ENCODE data around the gene ASB3.
"Not testable (repeated sequence)": the region's sequence is repeated elsewhere in the genome, so short reads cannot be mapped to it uniquely, and the experiment has no call there.

Gene ASB3, protein sequence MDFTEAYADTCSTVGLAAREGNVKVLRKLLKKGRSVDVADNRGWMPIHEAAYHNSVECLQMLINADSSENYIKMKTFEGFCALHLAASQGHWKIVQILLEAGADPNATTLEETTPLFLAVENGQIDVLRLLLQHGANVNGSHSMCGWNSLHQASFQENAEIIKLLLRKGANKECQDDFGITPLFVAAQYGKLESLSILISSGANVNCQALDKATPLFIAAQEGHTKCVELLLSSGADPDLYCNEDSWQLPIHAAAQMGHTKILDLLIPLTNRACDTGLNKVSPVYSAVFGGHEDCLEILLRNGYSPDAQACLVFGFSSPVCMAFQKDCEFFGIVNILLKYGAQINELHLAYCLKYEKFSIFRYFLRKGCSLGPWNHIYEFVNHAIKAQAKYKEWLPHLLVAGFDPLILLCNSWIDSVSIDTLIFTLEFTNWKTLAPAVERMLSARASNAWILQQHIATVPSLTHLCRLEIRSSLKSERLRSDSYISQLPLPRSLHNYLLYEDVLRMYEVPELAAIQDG

GRCh38 chr2:53786705-53787613, at the start of gene ASB3, which contains the start of gene ERLEC1:
Gene ASB3, minus strand, starts transcription at chr2:53786953. Its CDS starts 21,381 bp downstream, at chr2:53765572.
Gene ERLEC1, plus strand, starts transcription at chr2:53787044. Its CDS starts 167 bp downstream, at chr2:53787211.
- peak; percentile 39 for DNase-seq

DNA sequence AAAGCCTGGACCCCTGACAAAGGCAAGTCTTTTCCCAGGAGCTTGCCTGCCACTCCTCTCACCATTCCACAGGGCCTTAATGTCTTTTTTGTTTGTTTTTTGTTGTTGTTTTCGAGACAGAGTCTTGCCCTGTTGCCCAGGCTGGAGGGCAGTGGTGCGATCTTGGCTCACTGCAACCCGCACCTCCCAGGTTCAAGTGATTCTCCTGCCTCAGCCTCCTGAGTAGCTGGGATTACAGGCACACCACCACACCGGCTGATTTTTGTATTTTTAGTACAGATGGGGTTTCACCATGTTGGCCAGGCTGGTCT, 43.2 kb upstream of the ASB3 start:
- not testable (repeated sequence) for DNase-seq

DNA sequence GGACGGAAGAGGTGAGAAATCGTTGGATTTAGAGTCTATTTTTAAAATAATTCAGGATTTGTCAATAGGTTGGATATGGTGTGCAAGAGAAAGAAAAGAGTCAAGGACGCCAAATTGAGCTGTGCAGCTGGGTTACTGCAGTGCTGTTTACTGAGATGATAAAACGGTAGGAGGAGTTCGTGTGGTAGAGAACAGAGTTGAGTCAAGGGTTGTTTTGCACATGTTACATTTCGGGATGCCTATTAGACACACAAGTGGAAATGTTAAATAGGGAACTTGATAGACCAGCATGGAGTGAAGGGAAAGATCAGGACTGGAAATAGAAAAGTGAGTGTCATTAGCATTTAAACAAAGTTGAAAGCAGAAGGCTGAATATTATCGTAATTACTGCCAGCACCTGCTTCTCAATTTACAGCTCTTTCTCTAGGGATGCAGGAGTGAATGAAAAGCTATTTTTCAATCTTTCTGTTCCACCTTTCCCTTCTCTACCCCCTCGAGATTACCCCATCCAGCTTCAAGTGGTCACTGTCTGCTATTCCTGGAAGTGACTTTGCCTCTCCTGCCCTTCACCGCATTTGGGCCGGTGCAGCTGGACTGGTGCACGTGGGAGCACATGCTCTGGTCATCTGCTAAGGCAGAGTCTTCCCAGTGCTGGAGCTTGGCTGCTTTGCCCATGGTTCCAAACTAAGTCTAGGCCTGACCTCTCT, 42.7 kb upstream of the ASB3 start:
- DNase-seq, result no peak

DNA sequence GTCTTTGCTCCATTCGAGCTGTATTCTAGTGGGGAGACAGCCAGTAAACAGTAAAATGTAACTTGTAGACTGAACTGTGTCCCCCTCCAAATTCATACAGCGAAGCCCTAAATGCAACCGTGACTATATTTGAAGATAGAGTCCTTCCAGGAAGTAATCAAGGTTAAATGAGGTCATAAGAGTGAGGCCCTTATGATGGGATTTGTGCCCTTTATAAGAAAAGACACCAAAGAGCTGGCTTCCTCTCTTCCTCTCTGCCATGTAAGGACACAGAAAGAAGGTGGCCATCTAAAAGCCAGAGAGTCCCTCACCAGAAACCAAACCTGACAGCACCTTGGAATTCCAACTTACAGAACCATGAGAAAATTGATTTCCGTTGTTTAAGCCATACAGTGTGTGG, 41.6 kb upstream of the ASB3 start:
- DNase-seq, result no peak

GRCh38 chr2:53827398-53828175, 40.8 kb upstream of the ASB3 start:
- DNase-seq, result no peak

DNA sequence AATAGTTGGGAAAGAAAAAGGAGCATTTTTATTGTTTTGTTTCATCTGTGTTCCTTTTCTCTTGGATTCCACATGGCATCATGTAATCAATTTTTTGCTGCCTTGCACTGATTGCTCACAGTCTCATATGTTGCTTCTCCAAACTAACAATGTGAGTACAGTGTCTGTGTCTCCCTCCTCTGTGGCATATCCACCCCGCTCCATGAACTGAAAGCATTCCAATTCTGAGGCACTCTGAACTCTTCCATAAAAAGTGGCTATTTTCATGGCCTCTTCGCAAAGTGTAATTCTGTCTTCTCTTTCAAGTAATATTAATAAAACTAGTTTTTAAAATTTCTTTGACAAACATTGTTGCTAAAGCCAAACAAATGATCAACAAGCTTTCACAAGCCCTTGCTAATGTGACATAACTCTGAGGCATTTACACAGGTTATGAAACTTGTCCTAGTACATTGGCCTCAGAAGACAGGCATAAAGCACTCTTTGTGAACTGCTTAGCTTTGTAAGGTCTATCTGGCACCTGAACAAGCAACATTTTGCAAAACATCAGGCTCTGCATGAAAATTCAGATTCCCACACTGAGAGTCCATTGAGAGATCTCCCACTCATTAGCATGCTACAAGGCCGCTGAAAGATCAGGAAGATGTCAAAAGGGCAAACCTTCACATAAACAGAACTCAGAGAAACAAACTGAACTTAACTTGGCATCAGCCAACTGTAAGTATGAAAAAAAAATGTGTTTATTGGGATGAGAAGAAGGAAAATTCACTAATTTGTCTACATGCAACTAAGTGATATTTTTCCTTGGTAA, 40.0 kb upstream of the ASB3 start:
- no peak for DNase-seq

- no peak for DNase-seq
These were observed 39.3 kb upstream of the ASB3 start for GRCh38 chr2:53826030-53826410.

GRCh38 chr2:53823639-53824038, 36.9 kb upstream of the ASB3 start:
- not testable (repeated sequence) for DNase-seq

DNA sequence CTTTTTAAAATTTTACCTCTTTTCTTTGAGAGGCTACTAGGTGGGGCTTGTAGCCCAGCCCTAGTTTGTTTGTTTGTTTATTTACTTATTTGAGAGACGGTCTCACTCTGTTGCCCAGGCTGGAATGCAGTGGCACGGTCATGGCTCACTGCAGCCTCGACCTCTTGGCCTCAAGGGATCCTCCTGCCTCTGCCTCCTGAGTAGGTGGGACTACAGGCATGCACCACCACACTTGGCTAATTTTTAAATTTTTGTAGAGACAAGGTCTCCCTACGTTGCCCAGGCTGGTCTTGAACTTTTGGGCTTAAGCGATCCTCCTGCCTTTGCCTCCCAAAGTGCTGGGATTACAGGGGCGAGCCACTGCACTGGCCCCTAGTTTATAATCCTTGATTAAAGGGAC, 35.1 kb upstream of the ASB3 start:
- DNase-seq, result no peak

DNA sequence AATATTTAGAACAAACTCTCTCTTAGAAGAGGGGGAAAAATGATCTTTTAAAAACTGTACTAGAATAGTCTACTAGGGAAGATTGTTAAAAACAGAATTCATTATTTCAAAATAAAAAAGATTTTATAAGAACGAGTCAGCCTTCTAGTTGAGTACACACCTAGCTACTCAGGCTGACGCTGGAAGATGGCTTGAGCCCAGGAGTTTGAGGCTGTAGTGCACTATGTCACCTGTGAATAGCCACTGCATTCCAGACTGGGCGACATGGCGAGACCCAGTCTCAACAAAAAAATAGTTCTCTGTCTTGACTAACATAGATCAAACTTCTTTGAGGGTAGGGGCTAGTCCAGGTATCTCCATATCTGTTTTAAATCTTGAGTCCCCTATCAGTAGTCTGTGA, 34.0 kb upstream of the ASB3 start:
- no peak for DNase-seq

- DNase-seq, result no peak
These were observed 33.3 kb upstream of the ASB3 start for GRCh38 chr2:53820048-53820447.

- no peak for DNase-seq
These were observed 32.9 kb upstream of the ASB3 start for GRCh38 chr2:53819634-53820033.

DNA sequence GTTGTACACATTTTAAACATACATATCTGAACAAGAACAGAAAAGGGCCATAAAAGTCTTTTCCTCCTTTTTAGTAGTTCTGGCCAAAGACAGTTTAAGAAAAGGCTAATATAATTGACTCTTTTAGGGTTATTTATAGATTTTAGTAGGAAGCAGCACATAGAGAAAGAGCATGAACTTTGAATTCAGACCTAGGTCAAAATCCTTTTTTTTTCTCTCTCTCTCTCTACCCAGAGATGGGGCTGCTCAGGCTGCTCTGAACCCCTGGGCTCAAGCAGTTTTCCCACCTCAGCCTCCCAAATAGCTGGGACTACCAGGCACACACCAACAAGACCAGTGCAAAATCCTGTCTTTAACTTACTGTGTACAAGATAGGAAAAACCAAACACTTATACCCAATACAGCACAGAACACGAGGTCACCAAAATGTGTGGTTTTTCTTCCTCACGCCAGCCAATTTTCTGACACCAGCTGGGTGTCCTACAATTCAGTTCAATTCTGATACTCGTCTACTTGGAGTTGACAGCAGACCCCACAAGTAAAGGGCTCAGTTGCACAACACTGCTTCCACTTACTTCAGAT, 32.2 kb upstream of the ASB3 start:
- DNase-seq, result no peak

- no peak for DNase-seq
These were observed 26.4 kb upstream of the ASB3 start for GRCh38 chr2:53813151-53813550.

GRCh38 chr2:53811601-53812000, 24.8 kb upstream of the ASB3 start:
- no peak for DNase-seq

- no peak for DNase-seq
These were observed 15.9 kb upstream of the ASB3 start for GRCh38 chr2:53802617-53803151.

DNA sequence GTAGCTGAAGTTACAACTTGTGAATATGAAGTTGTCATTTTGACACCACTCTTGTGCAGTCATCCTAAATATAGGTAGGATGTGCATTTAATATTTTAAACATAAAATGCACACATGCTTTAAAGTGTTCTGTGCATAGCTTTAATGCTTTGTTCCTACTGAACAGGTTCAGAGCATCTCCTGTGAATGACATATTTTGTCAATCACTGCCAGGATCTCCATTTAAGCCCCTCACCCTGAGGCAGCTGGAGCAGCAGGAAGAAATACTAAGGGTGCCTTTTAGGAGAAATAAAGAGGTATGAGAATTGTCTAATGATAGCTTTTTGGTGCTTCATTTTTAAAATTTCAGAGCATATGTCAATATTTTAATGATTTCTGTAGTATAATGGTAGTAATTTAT, 14.8 kb upstream of the ASB3 start:
- no peak for DNase-seq

GRCh38 chr2:53793821-53794220, 7.1 kb upstream of the ASB3 start:
- DNase-seq, result no peak

- DNase-seq, result no peak
These were observed 6.5 kb upstream of the ASB3 start for GRCh38 chr2:53793261-53793660.

DNA sequence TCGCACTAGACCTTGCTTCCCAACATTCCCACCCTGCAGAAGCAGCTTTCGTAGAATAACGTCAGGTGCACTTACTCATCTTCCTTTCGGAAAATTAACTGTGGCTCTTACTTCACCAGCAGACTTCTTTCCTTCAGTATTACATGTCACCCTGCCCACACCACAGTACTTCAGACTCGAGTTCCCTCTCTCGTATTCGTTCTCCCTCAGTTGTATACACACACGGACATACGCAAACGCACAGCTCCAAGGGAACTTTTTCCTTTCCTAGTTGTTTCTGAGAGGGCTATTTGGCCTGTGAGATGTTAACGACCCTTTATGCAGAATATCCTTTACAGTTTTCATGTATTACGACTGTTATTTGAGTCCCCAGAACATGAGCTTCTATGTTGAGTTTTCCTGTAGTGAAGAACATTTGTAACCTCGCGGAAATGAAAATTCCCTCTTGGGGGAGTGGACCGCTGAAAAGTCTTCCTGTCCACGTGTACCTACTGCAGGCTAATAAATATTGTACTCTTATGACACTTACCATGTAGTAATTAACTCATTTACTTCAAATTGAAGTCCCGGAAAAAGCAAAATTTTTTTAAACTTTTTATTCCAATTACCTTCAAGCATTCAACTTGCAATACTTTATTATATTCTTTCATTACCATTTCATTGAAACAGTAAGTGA, 999 bp upstream of the ASB3 start:
- DNase-seq, result peak; percentile 17
